Esophagus squamous epithelium (tissue), 4 donors: ENCODE measurements around the gene HS1BP3.

Source experiments
- CTCF ChIP-seq, 6 experiments: fragments of 450-650 bp in 4 of 6; fragments of 200-600 bp in 2 of 6; sonication (generic) in 2 of 6; IDR thresholded peaks; one replicate each; pipeline ENCODE4 v1.5.1; 2016 to 2019; ENCODE audit warnings: antibody characterized with exemption in 6 of 6, mild to moderate bottlenecking in 4 of 6, moderate library complexity in 4 of 6
- POLR2A ChIP-seq, 4 donors: fragments of 450-650 bp; IDR thresholded peaks; one replicate each; pipeline ENCODE4 v1.6.1; 2017; ENCODE audit warnings: antibody characterized with exemption in 4 of 4, mild to moderate bottlenecking in 4 of 4, moderate library complexity in 3 of 4

GRCh38 chr2:20580690-20581437 lies 70.0 kb downstream of the HS1BP3 start:
- no peak for TF ChIP-seq CTCF (IDR thresholded peaks at IDR 0.05)
- TF ChIP-seq POLR2A (IDR thresholded peaks at IDR 0.05) = no peak
